CD4-positive, alpha-beta T cell (primary cell): ENCODE results near the gene CR1. TPM values are rescaled to one million over a fixed set of nuclear protein-coding genes. Genes with fewer than 3 reads are reported as not detected.

Source experiments
- ATAC-seq: fragments of 200-7000 bp; cut with Tn5 transposase; one replicate; pipeline ENCODE4 v1.10.0; 2022; ENCODE audit warnings: mild to moderate bottlenecking; ENCODE audit not compliant: poor library complexity
- CTCF ChIA-PET: fragments of 350-600 bp; sonication (Branson Sonifier 250); formaldehyde crosslinking; loops from one replicate; lab custom pipeline; 2021; ENCODE audit warnings: antibody characterized with exemption, inconsistent platforms; lab: Charles Lee
- POLR2A ChIA-PET: fragments of 350-600 bp; sonication (Branson Sonifier 250); formaldehyde crosslinking; loops from one replicate; lab custom pipeline; 2021; ENCODE audit warnings: antibody characterized with exemption, inconsistent platforms; lab: Charles Lee
- DNase-seq, 14 experiments: peaks; one replicate each; pipeline ENCODE4 v3.0.0-alpha.2; 2013 to 2020; ENCODE audit warnings: mixed read lengths in 2 of 14
- H3K27ac ChIP-seq, 2 donors: one replicate each; pipeline versions ENCODE4 v1.5.1 to v1.7.0; 2013; ENCODE audit warnings: low read length in 2 of 2, low read depth in 1 of 2, mild to moderate bottlenecking in 1 of 2
- H3K27me3 ChIP-seq, 2 experiments: 1 replicate in 1 of 2; 2 replicates in 1 of 2; pipeline versions ENCODE4 v1.6.1 to v1.7.0; 2013; ENCODE audit warnings: low read length in 2 of 2, control low read depth in 1 of 2, mild to moderate bottlenecking in 1 of 2, moderate library complexity in 1 of 2; ENCODE audit not compliant: insufficient read depth in 2 of 2, control insufficient read depth in 1 of 2
- H3K36me3 ChIP-seq: one replicate; pipeline ENCODE4 v1.6.1; 2013; ENCODE audit warnings: low read length, control low read depth; ENCODE audit not compliant: insufficient read depth
- H3K4me1 ChIP-seq: one replicate; pipeline ENCODE4 v1.6.1; 2013; ENCODE audit warnings: low read length, control low read depth; ENCODE audit not compliant: insufficient read depth
- H3K4me3 ChIP-seq: one replicate; pipeline ENCODE4 v1.5.1; 2013; ENCODE audit warnings: mild to moderate bottlenecking, low read length, moderate library complexity
- H3K9me3 ChIP-seq, 2 experiments: 1 replicate in 1 of 2; 2 replicates in 1 of 2; pipeline versions ENCODE4 v1.6.1 to v1.7.0; 2013; ENCODE audit warnings: low read length in 2 of 2, mild to moderate bottlenecking in 2 of 2, control low read depth in 1 of 2, moderate library complexity in 1 of 2; ENCODE audit not compliant: control insufficient read depth in 1 of 2, insufficient read depth in 1 of 2
- H3K27ac Mint-ChIP-seq: one replicate; pipeline ENCODE4 v1.8.0; 2020; ENCODE audit warnings: mixed read lengths
- H3K27me3 Mint-ChIP-seq: one replicate; pipeline ENCODE4 v1.8.0; 2021; ENCODE audit warnings: mixed read lengths
- H3K36me3 Mint-ChIP-seq: one replicate; pipeline ENCODE4 v1.8.0; 2021; ENCODE audit warnings: low read depth, mixed read lengths
- H3K4me1 Mint-ChIP-seq: one replicate; pipeline ENCODE4 v1.8.0; 2021; ENCODE audit warnings: low read depth, mixed read lengths
- H3K4me3 Mint-ChIP-seq: one replicate; pipeline ENCODE4 v1.8.0; 2020; ENCODE audit warnings: mild to moderate bottlenecking, mixed read lengths
- H3K9me3 Mint-ChIP-seq: one replicate; pipeline ENCODE4 v1.8.0; 2020; ENCODE audit warnings: mixed read lengths
- intact Hi-C, 2 experiments: fragments of 100-400 bp; cut with DNase I in 1 of 2; cut with micrococcal nuclease in 1 of 2; formaldehyde crosslinking; loops; one replicate each; pipeline versions ENCODE4 v1.15.1 to v1.9.0; 2023 to 2025; cut with DNase I, micrococcal nuclease
- polyA plus RNA-seq, 2 donors: library from polyadenylated mRNA; unstranded; fragments of 120-200 nt; gene quantifications; one replicate each; pipeline ENCODE4 v1.2.1, GENCODE V29; 2013
- total RNA-seq, 174 experiments: library from RNA in 2 of 174; stranded (reverse) in 2 of 174; gene quantifications; one replicate each; pipeline ENCODE4 v1.2.3 and lab custom pipeline; 2021 to 2026
- TF ChIP-seq, protein P1 (sequence below): fragments of 200-600 bp; IDR thresholded peaks from one replicate; pipeline ENCODE4 v1.8.0; 2022; ENCODE audit warnings: antibody characterized with exemption, mild to moderate bottlenecking

The CR1 gene
- total RNA-seq (1 to 10 TPM; 2.8 to 3.1 TPM), total RNA-seq (lab: John Stamatoyannopoulos, UW) (0 to 47.2 (median 4.0) reads per million in 172 experiments)
- 5.7 TPM for polyA plus RNA-seq (2013, experiment 1 of 2)
- 7.3 TPM for polyA plus RNA-seq (2013, experiment 2 of 2)

- ATAC-seq = peak; percentile 71
- Mint-ChIP-seq H3K27ac (no peak within 1 kb of the TSS), H3K4me1 (peaks cover 16% of the 10 kb centered on the region), H3K4me3 (peak within 1 kb of the TSS; percentile 81), H3K9me3 (no peaks in the 10 kb centered on the region), H3K27me3 (peaks cover 37% of the 10 kb centered on the region), H3K36me3 (no peaks in the 10 kb centered on the region)
- Histone ChIP-seq H3K36me3 (no peaks in the 10 kb centered on the region), H3K4me1 (peaks cover 16% of the 10 kb centered on the region), H3K27ac (no peak within 1 kb of the TSS), H3K9me3 (no peaks in the 10 kb centered on the region), H3K4me3 (peak within 1 kb of the TSS; percentile 46), H3K27me3 (peaks cover 0 to 14% of the 10 kb centered on the region in 2 experiments)
- TF ChIP-seq, protein P1, sequence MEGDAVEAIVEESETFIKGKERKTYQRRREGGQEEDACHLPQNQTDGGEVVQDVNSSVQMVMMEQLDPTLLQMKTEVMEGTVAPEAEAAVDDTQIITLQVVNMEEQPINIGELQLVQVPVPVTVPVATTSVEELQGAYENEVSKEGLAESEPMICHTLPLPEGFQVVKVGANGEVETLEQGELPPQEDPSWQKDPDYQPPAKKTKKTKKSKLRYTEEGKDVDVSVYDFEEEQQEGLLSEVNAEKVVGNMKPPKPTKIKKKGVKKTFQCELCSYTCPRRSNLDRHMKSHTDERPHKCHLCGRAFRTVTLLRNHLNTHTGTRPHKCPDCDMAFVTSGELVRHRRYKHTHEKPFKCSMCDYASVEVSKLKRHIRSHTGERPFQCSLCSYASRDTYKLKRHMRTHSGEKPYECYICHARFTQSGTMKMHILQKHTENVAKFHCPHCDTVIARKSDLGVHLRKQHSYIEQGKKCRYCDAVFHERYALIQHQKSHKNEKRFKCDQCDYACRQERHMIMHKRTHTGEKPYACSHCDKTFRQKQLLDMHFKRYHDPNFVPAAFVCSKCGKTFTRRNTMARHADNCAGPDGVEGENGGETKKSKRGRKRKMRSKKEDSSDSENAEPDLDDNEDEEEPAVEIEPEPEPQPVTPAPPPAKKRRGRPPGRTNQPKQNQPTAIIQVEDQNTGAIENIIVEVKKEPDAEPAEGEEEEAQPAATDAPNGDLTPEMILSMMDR = no peak
- ChIA-PET POLR2A (interaction anchor here (0.6 to 0.7 kb wide), 3 partner anchors 28 to 175 kb away, joined by 3 to 4 read pairs (median 3); partner anchors contain the start of gene CD55), CTCF (no interaction called here)
- peak in 13 of 14 experiments; percentile 6 to 58 (median 31) for DNase-seq
- intact Hi-C loops = no loop called here
Measured at GRCh38 chr1:207495801-207496792, at the start of gene CR1. TSS of gene CR1 (plus strand) at chr1:207496157. CDS start at chr1:207496268, 111 bp downstream.

DNA sequence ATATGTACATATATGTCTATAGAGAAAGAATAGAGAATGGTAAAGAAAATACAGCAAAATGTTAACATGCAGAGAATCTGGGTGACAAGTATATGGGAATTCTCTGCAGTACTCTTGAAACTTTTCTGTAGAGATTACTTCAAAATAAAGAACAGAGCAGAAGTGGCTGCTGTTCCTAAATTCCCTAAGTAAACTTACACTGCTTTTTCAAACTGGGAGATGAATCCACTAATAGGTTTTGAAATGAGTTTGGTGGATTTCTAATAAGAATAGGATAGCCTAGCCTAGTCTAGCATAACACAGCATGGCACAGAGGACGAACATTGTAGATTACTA lies 42.3 kb upstream of the CR1 start:
- no peak for ATAC-seq
- Histone ChIP-seq H3K4me3 (peak overlapping the region; percentile 56), H3K9me3 (peaks cover 0 to 8% of the 10 kb centered on the region in 2 experiments), H3K36me3 (no peaks in the 10 kb centered on the region), H3K27ac (no peak overlapping the region), H3K27me3 (peaks cover 16 to 22% of the 10 kb centered on the region in 2 experiments), H3K4me1 (peaks cover 26% of the 10 kb centered on the region)
- CTCF ChIA-PET = interaction anchor here (4.6 kb wide), 1 partner anchor 45 kb away, joined by 18 read pairs; no protein-coding TSS in a partner anchor
- POLR2A ChIA-PET = no interaction called here
- DNase-seq = no peak
- Mint-ChIP-seq H3K27ac (no peak overlapping the region), H3K36me3 (no peaks in the 10 kb centered on the region), H3K9me3 (no peaks in the 10 kb centered on the region), H3K4me3 (peak overlapping the region; percentile 68), H3K4me1 (peaks cover 14% of the 10 kb centered on the region), H3K27me3 (peaks cover 32% of the 10 kb centered on the region)
- intact Hi-C loops = loop anchor here (2.0 kb wide), 1 partner anchor 45 kb away; no protein-coding TSS in a partner anchor
- TF ChIP-seq, protein P1 = no peak
